Measurements from ENCODE around the gene SPAM1. TPM values are rescaled to one million over a fixed set of nuclear protein-coding genes. Genes with fewer than 3 reads are reported as not detected.

SPAM1 gene
- total RNA-seq, 4 donors from 2014 or later = not detected

DNA sequence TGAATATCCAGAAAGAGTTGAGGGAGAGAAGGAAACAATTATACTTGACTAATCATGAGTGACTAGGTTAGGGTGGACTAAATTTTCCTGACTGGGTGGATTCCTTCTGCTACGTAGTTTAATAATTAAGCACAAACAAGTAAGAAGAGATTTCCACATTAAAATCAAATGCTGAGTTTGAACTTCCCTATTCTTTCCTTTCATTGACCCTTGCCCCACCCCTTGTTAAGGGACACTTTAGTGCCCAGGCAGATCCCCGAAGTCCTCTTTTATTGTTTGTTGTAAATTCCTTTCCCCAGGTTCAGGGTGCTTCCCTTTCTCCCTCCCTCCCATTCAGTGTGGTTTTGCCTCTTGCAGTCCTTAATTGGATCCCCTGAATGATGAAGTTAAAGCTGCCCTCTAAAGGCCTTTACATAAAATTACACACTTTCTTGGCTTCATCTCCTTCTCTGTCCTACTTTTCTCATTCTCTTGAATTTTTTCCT lies 8.8 kb upstream of the SPAM1 start:
- no peak for ATAC-seq

DNA sequence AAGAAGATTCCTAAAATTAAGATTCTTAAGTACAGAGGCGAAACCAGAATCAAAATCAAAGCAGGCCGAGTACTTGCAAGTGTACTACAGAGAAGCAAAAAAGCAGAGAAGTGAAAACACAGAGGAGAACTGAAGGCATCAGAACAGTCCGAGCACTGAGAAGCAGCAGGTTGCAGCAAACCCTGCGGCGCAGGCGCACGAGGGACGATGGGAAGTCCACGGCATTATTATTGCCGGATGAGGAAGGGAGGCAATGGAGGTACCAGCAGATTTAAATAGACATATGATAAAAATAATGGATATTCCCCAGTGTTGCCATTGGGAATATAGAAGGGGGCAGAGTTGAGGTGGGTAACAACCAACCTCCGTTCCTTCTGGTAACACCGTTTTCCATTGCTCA lies 7.2 kb upstream of the SPAM1 start:
- Histone ChIP-seq H3K9me3 (no peaks in the 10 kb centered on the region), H3K27ac (no peak overlapping the region), H3K4me3 (no peak overlapping the region), H3K27me3 (no peaks in the 10 kb centered on the region), H3K36me3 (no peaks in the 10 kb centered on the region), H3K4me1 (no peaks in the 10 kb centered on the region)
- in situ Hi-C loops (cut with MboI; ENCODE audit: low sequenced_read_pairs in 4 of 4) = no loop called here
- ATAC-seq (no peak), DNase-seq (no peak)
- no peak for TF ChIP-seq POLR2A (IDR thresholded peaks at IDR 0.05)
- TF ChIP-seq, protein P1, sequence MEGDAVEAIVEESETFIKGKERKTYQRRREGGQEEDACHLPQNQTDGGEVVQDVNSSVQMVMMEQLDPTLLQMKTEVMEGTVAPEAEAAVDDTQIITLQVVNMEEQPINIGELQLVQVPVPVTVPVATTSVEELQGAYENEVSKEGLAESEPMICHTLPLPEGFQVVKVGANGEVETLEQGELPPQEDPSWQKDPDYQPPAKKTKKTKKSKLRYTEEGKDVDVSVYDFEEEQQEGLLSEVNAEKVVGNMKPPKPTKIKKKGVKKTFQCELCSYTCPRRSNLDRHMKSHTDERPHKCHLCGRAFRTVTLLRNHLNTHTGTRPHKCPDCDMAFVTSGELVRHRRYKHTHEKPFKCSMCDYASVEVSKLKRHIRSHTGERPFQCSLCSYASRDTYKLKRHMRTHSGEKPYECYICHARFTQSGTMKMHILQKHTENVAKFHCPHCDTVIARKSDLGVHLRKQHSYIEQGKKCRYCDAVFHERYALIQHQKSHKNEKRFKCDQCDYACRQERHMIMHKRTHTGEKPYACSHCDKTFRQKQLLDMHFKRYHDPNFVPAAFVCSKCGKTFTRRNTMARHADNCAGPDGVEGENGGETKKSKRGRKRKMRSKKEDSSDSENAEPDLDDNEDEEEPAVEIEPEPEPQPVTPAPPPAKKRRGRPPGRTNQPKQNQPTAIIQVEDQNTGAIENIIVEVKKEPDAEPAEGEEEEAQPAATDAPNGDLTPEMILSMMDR (IDR thresholded peaks at IDR 0.05 in 4 of 5, conservative IDR thresholded peaks at IDR 0.05 in 1 of 5) = no peak
- intact Hi-C loops (cut with DNase I; ENCODE audit: low total_unique reads) = loop anchor here (5.0 kb wide), 1 partner anchor 121 kb away; no protein-coding TSS in a partner anchor

More for the DNA sequence above, 8.8 kb upstream of the SPAM1 start:
- no peak for DNase-seq
- in situ Hi-C loops (cut with MboI; ENCODE audit: low sequenced_read_pairs in 4 of 4) = no loop called here
- Histone ChIP-seq H3K4me1 (no peaks in the 10 kb centered on the region), H3K27me3 (no peaks in the 10 kb centered on the region), H3K4me3 (no peak overlapping the region), H3K36me3 (no peaks in the 10 kb centered on the region), H3K9me3 (no peaks in the 10 kb centered on the region), H3K27ac (no peak overlapping the region)
- intact Hi-C loops (cut with DNase I; ENCODE audit: low total_unique reads) = loop anchor here (5.0 kb wide), 1 partner anchor 119 kb away; no protein-coding TSS in a partner anchor
- TF ChIP-seq, protein P1 (IDR thresholded peaks at IDR 0.05 in 4 of 5, conservative IDR thresholded peaks at IDR 0.05 in 1 of 5) = no peak
- TF ChIP-seq POLR2A (IDR thresholded peaks at IDR 0.05) = no peak

DNA sequence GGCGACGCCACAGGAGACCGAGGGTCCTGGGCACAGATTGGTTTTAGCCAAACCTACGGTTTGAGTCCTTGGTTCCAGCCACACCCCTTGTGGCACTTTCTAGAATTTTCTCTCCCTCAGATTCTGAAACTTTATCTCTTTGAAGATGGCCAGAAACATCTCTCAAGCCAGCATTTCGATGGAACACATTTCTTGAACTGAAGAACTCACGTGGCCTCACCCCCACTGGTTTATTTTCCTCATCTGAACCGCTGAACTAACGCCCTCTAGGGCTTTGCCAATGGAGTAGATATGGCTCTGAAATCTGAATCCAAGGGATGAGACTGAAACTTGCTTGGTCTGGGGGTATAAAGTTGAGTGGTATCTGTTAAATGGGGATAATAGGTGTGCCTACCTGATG lies 6.7 kb upstream of the SPAM1 start:
- Histone ChIP-seq H3K36me3 (no peaks in the 10 kb centered on the region), H3K27ac (no peak overlapping the region), H3K9me3 (no peaks in the 10 kb centered on the region), H3K4me3 (no peak overlapping the region), H3K4me1 (no peaks in the 10 kb centered on the region), H3K27me3 (no peaks in the 10 kb centered on the region)
- ATAC-seq (no peak), DNase-seq (no peak)
- TF ChIP-seq POLR2A (IDR thresholded peaks at IDR 0.05) = no peak
- TF ChIP-seq, protein P1 (IDR thresholded peaks at IDR 0.05 in 4 of 5, conservative IDR thresholded peaks at IDR 0.05 in 1 of 5) = no peak
- in situ Hi-C loops (cut with MboI; ENCODE audit: low sequenced_read_pairs in 4 of 4) = no loop called here
- intact Hi-C loops (cut with DNase I; ENCODE audit: low total_unique reads) = loop anchor here (5.0 kb wide), 1 partner anchor 121 kb away; no protein-coding TSS in a partner anchor

DNA sequence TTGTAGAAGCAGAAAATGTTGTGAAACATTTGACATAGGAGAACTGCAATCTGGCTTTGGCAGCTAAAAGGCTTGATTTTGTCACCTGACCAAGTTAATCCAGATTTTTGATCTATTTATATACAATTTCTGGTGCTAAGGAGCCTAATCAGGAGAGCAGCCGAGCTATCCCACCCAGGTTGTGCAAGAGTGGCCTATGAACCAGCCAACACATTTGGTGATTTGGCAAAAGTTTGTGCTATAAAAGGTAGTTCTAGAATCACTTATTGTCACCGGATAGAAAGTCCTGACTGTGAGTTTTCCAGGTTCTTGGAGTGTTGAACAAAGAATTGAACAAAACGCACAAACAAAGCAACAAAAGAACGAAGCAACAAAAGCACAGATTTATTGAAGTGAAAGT lies 1.4 kb upstream of the SPAM1 start:
- in situ Hi-C loops (cut with MboI; ENCODE audit: low sequenced_read_pairs in 4 of 4) = no loop called here

More for the DNA sequence above, 1.4 kb upstream of the SPAM1 start:
- no peak for TF ChIP-seq POLR2A (IDR thresholded peaks at IDR 0.05)
- TF ChIP-seq, protein P1 (IDR thresholded peaks at IDR 0.05 in 4 of 5, conservative IDR thresholded peaks at IDR 0.05 in 1 of 5) = no peak
- no peaks in the 10 kb centered on the region for H3K9me3 ChIP-seq
- no peaks in the 10 kb centered on the region for H3K36me3 ChIP-seq
- intact Hi-C loops (cut with DNase I; ENCODE audit: low total_unique reads) = no loop called here
- H3K27me3 ChIP-seq = no peaks in the 10 kb centered on the region
- no peak overlapping the region for H3K4me3 ChIP-seq
- DNase-seq (no peak), ATAC-seq (no peak)
- no peaks in the 10 kb centered on the region for H3K4me1 ChIP-seq
- H3K27ac ChIP-seq = no peak overlapping the region
